ENCODE measurements around the gene TSC22D2.
A peak's percentile ranks its signal among the peaks of the same experiment; 100 is the strongest.

TSC22D2 gene

GRCh38 chr3:150412561-150413231 is 4.6 kb downstream of the TSC22D2 start:
- Histone ChIP-seq H3K27ac (ENCODE audit: low read length) (no peak overlapping the region), H3K36me3 (ENCODE audit: control insufficient read depth in 2 of 2, insufficient read depth in 2 of 2, low read length in 2 of 2) (no peaks in the 10 kb centered on the region), H3K9ac (ENCODE audit: low read length in 2 of 2) (peak overlapping the region in 1 of 2 donors; percentile 60), H3K9me3 (ENCODE audit: control insufficient read depth in 2 of 2, low read length in 2 of 2) (no peaks in the 10 kb centered on the region), H3K27me3 (ENCODE audit: control insufficient read depth in 1 of 2, insufficient read depth in 2 of 2, low read length in 2 of 2) (no peaks in the 10 kb centered on the region), H3K4me1 (ENCODE audit: control insufficient read depth, insufficient read depth, low read length) (no peaks in the 10 kb centered on the region), H3K4me3 (ENCODE audit: low read length in 2 of 2) (peak overlapping the region; percentile 94)

GRCh38 chr3:150414258-150414657 is 6.2 kb downstream of the TSC22D2 start:
- Histone ChIP-seq H3K36me3 (ENCODE audit: control insufficient read depth in 2 of 2, insufficient read depth in 2 of 2, low read length in 2 of 2) (no peaks in the 10 kb centered on the region), H3K9me3 (ENCODE audit: control insufficient read depth in 2 of 2, low read length in 2 of 2) (no peaks in the 10 kb centered on the region), H3K9ac (ENCODE audit: low read length in 2 of 2) (no peak overlapping the region), H3K4me1 (ENCODE audit: control insufficient read depth, insufficient read depth, low read length) (no peaks in the 10 kb centered on the region), H3K27ac (ENCODE audit: low read length) (no peak overlapping the region), H3K27me3 (ENCODE audit: control insufficient read depth in 1 of 2, insufficient read depth in 2 of 2, low read length in 2 of 2) (no peaks in the 10 kb centered on the region), H3K4me3 (ENCODE audit: low read length in 2 of 2) (peak overlapping the region; percentile 23 to 48)

- H3K27me3 ChIP-seq (ENCODE audit: control insufficient read depth in 1 of 2, insufficient read depth in 2 of 2, low read length in 2 of 2): no peaks in the 10 kb centered on the region
- no peaks in the 10 kb centered on the region for H3K4me1 ChIP-seq (ENCODE audit: control insufficient read depth, insufficient read depth, low read length)
- H3K36me3 ChIP-seq (ENCODE audit: control insufficient read depth in 2 of 2, insufficient read depth in 2 of 2, low read length in 2 of 2): no peaks in the 10 kb centered on the region
- peak overlapping the region; percentile 23 to 48 for H3K4me3 ChIP-seq (ENCODE audit: low read length in 2 of 2)
- no peak overlapping the region for H3K9ac ChIP-seq (ENCODE audit: low read length in 2 of 2)
- no peaks in the 10 kb centered on the region for H3K9me3 ChIP-seq (ENCODE audit: control insufficient read depth in 2 of 2, low read length in 2 of 2)
- H3K27ac ChIP-seq (ENCODE audit: low read length): no peak overlapping the region
These were observed 6.9 kb downstream of the TSC22D2 start for GRCh38 chr3:150414959-150415358.

- Histone ChIP-seq H3K4me1 (ENCODE audit: control insufficient read depth, insufficient read depth, low read length) (no peaks in the 10 kb centered on the region), H3K27ac (ENCODE audit: low read length) (no peak overlapping the region), H3K9me3 (ENCODE audit: control insufficient read depth in 2 of 2, low read length in 2 of 2) (no peaks in the 10 kb centered on the region), H3K4me3 (ENCODE audit: low read length in 2 of 2) (no peak overlapping the region), H3K9ac (ENCODE audit: low read length in 2 of 2) (no peak overlapping the region), H3K36me3 (ENCODE audit: control insufficient read depth in 2 of 2, insufficient read depth in 2 of 2, low read length in 2 of 2) (no peaks in the 10 kb centered on the region), H3K27me3 (ENCODE audit: control insufficient read depth in 1 of 2, insufficient read depth in 2 of 2, low read length in 2 of 2) (no peaks in the 10 kb centered on the region)
These were observed 11.2 kb downstream of the TSC22D2 start for GRCh38 chr3:150419076-150419868.

GRCh38 chr3:150419959-150420358 is 11.9 kb downstream of the TSC22D2 start:
- no peak overlapping the region for H3K27ac ChIP-seq (ENCODE audit: low read length)
- H3K9me3 ChIP-seq (ENCODE audit: control insufficient read depth in 2 of 2, low read length in 2 of 2): no peaks in the 10 kb centered on the region
- H3K36me3 ChIP-seq (ENCODE audit: control insufficient read depth in 2 of 2, insufficient read depth in 2 of 2, low read length in 2 of 2): no peaks in the 10 kb centered on the region
- no peaks in the 10 kb centered on the region for H3K4me1 ChIP-seq (ENCODE audit: control insufficient read depth, insufficient read depth, low read length)
- no peak overlapping the region for H3K9ac ChIP-seq (ENCODE audit: low read length in 2 of 2)
- no peaks in the 10 kb centered on the region for H3K27me3 ChIP-seq (ENCODE audit: control insufficient read depth in 1 of 2, insufficient read depth in 2 of 2, low read length in 2 of 2)
- no peak overlapping the region for H3K4me3 ChIP-seq (ENCODE audit: low read length in 2 of 2)

- no peak overlapping the region for H3K9ac ChIP-seq (ENCODE audit: low read length in 2 of 2)
- H3K9me3 ChIP-seq (ENCODE audit: control insufficient read depth in 2 of 2, low read length in 2 of 2): no peaks in the 10 kb centered on the region
- H3K4me3 ChIP-seq (ENCODE audit: low read length in 2 of 2): no peak overlapping the region
- H3K27ac ChIP-seq (ENCODE audit: low read length): no peak overlapping the region
- H3K36me3 ChIP-seq (ENCODE audit: control insufficient read depth in 2 of 2, insufficient read depth in 2 of 2, low read length in 2 of 2): no peaks in the 10 kb centered on the region
- no peaks in the 10 kb centered on the region for H3K27me3 ChIP-seq (ENCODE audit: control insufficient read depth in 1 of 2, insufficient read depth in 2 of 2, low read length in 2 of 2)
- no peaks in the 10 kb centered on the region for H3K4me1 ChIP-seq (ENCODE audit: control insufficient read depth, insufficient read depth, low read length)
These were observed 13.2 kb downstream of the TSC22D2 start for GRCh38 chr3:150421256-150421655.

- H3K36me3 ChIP-seq (ENCODE audit: control insufficient read depth in 2 of 2, insufficient read depth in 2 of 2, low read length in 2 of 2): no peaks in the 10 kb centered on the region
- H3K9ac ChIP-seq (ENCODE audit: low read length in 2 of 2): no peak overlapping the region
- no peak overlapping the region for H3K4me3 ChIP-seq (ENCODE audit: low read length in 2 of 2)
- H3K4me1 ChIP-seq (ENCODE audit: control insufficient read depth, insufficient read depth, low read length): no peaks in the 10 kb centered on the region
- no peaks in the 10 kb centered on the region for H3K9me3 ChIP-seq (ENCODE audit: control insufficient read depth in 2 of 2, low read length in 2 of 2)
- no peaks in the 10 kb centered on the region for H3K27me3 ChIP-seq (ENCODE audit: control insufficient read depth in 1 of 2, insufficient read depth in 2 of 2, low read length in 2 of 2)
- no peak overlapping the region for H3K27ac ChIP-seq (ENCODE audit: low read length)
These were observed 13.9 kb downstream of the TSC22D2 start for GRCh38 chr3:150421799-150422548.

GRCh38 chr3:150422907-150423306 is 14.8 kb downstream of the TSC22D2 start:
- Histone ChIP-seq H3K4me3 (ENCODE audit: low read length in 2 of 2) (no peak overlapping the region), H3K9me3 (ENCODE audit: control insufficient read depth in 2 of 2, low read length in 2 of 2) (no peaks in the 10 kb centered on the region), H3K27me3 (ENCODE audit: control insufficient read depth in 1 of 2, insufficient read depth in 2 of 2, low read length in 2 of 2) (no peaks in the 10 kb centered on the region), H3K27ac (ENCODE audit: low read length) (no peak overlapping the region), H3K9ac (ENCODE audit: low read length in 2 of 2) (no peak overlapping the region), H3K36me3 (ENCODE audit: control insufficient read depth in 2 of 2, insufficient read depth in 2 of 2, low read length in 2 of 2) (no peaks in the 10 kb centered on the region), H3K4me1 (ENCODE audit: control insufficient read depth, insufficient read depth, low read length) (no peaks in the 10 kb centered on the region)

- H3K27ac ChIP-seq (ENCODE audit: low read length): no peak overlapping the region
- no peak overlapping the region for H3K9ac ChIP-seq (ENCODE audit: low read length in 2 of 2)
- no peaks in the 10 kb centered on the region for H3K27me3 ChIP-seq (ENCODE audit: control insufficient read depth in 1 of 2, insufficient read depth in 2 of 2, low read length in 2 of 2)
- no peak overlapping the region for H3K4me3 ChIP-seq (ENCODE audit: low read length in 2 of 2)
- no peaks in the 10 kb centered on the region for H3K4me1 ChIP-seq (ENCODE audit: control insufficient read depth, insufficient read depth, low read length)
- H3K36me3 ChIP-seq (ENCODE audit: control insufficient read depth in 2 of 2, insufficient read depth in 2 of 2, low read length in 2 of 2): no peaks in the 10 kb centered on the region
- no peaks in the 10 kb centered on the region for H3K9me3 ChIP-seq (ENCODE audit: control insufficient read depth in 2 of 2, low read length in 2 of 2)
These were observed 15.7 kb downstream of the TSC22D2 start for GRCh38 chr3:150423761-150424160.

- Histone ChIP-seq H3K36me3 (ENCODE audit: control insufficient read depth in 2 of 2, insufficient read depth in 2 of 2, low read length in 2 of 2) (no peaks in the 10 kb centered on the region), H3K4me1 (ENCODE audit: control insufficient read depth, insufficient read depth, low read length) (no peaks in the 10 kb centered on the region), H3K27ac (ENCODE audit: low read length) (no peak overlapping the region), H3K9me3 (ENCODE audit: control insufficient read depth in 2 of 2, low read length in 2 of 2) (no peaks in the 10 kb centered on the region), H3K9ac (ENCODE audit: low read length in 2 of 2) (no peak overlapping the region), H3K4me3 (ENCODE audit: low read length in 2 of 2) (no peak overlapping the region), H3K27me3 (ENCODE audit: control insufficient read depth in 1 of 2, insufficient read depth in 2 of 2, low read length in 2 of 2) (no peaks in the 10 kb centered on the region)
These were observed 18.2 kb downstream of the TSC22D2 start for GRCh38 chr3:150426292-150426691.

Data from stomach smooth muscle (tissue), 2 donors.